ENCODE results near the gene MTOR. TPM values are rescaled to one million over a fixed set of nuclear protein-coding genes. Genes with fewer than 3 reads are reported as not detected.
"Not testable (repeated sequence)": the region's sequence is repeated elsewhere in the genome, so short reads cannot be mapped to it uniquely, and the experiment has no call there.

The MTOR gene
- total RNA-seq, 1 donor from 2014 or later, result 25.1 TPM

- peaks cover 27 to 37% (median 37%) of the 10 kb centered on the region in 3 donors for H3K36me3 ChIP-seq (ENCODE audit: control insufficient read depth in 3 of 3, insufficient read depth in 3 of 3, low read length in 3 of 3)
- not testable (repeated sequence) for H3K9me3 ChIP-seq (ENCODE audit: control insufficient read depth in 3 of 3, low read length in 3 of 3)
These were observed 198.3 kb downstream of the MTOR start for GRCh38 chr1:11063937-11064537.

GRCh38 chr1:11062965-11063401 lies 199.4 kb downstream of the MTOR start:
- Histone ChIP-seq H3K4me3 (ENCODE audit: low read length in 3 of 3) (no peak overlapping the region), H3K9ac (ENCODE audit: low read depth in 1 of 3, low read length in 3 of 3) (no peak overlapping the region), H3K36me3 (ENCODE audit: control insufficient read depth in 3 of 3, insufficient read depth in 3 of 3, low read length in 3 of 3) (peaks cover 17 to 27% (median 26%) of the 10 kb centered on the region in 3 donors), H3K4me1 (ENCODE audit: control insufficient read depth in 3 of 3, insufficient read depth in 3 of 3, low read length in 3 of 3) (peaks cover 14 to 23% (median 16%) of the 10 kb centered on the region in 3 donors), H3K27ac (ENCODE audit: low read depth, low read length) (no peak overlapping the region), H3K27me3 (ENCODE audit: control insufficient read depth in 3 of 3, insufficient read depth in 3 of 3, low read length in 3 of 3) (no peaks in the 10 kb centered on the region), H3K9me3 (ENCODE audit: control insufficient read depth in 3 of 3, low read length in 3 of 3) (no peaks in the 10 kb centered on the region)

More at GRCh38 chr1:11063937-11064537, 198.3 kb downstream of the MTOR start:
- not testable (repeated sequence) for H3K27me3 ChIP-seq (ENCODE audit: control insufficient read depth in 3 of 3, insufficient read depth in 3 of 3, low read length in 3 of 3); H3K4me3 ChIP-seq (ENCODE audit: low read length in 3 of 3); H3K9ac ChIP-seq (ENCODE audit: low read depth in 1 of 3, low read length in 3 of 3); H3K27ac ChIP-seq (ENCODE audit: low read depth, low read length)
- peaks cover 8 to 17% (median 10%) of the 10 kb centered on the region in 3 donors for H3K4me1 ChIP-seq (ENCODE audit: control insufficient read depth in 3 of 3, insufficient read depth in 3 of 3, low read length in 3 of 3)

- Histone ChIP-seq H3K9ac (ENCODE audit: low read depth in 1 of 3, low read length in 3 of 3) (peak overlapping the region in 1 of 3 donors; percentile 28), H3K4me1 (ENCODE audit: control insufficient read depth in 3 of 3, insufficient read depth in 3 of 3, low read length in 3 of 3) (peaks cover 14 to 23% (median 16%) of the 10 kb centered on the region in 3 donors), H3K27me3 (ENCODE audit: control insufficient read depth in 3 of 3, insufficient read depth in 3 of 3, low read length in 3 of 3) (no peaks in the 10 kb centered on the region), H3K4me3 (ENCODE audit: low read length in 3 of 3) (no peak overlapping the region), H3K9me3 (ENCODE audit: control insufficient read depth in 3 of 3, low read length in 3 of 3) (no peaks in the 10 kb centered on the region), H3K27ac (ENCODE audit: low read depth, low read length) (no peak overlapping the region), H3K36me3 (ENCODE audit: control insufficient read depth in 3 of 3, insufficient read depth in 3 of 3, low read length in 3 of 3) (peaks cover 15 to 22% (median 21%) of the 10 kb centered on the region in 3 donors)
These were observed 200.5 kb downstream of the MTOR start for GRCh38 chr1:11061652-11062365.

DNA sequence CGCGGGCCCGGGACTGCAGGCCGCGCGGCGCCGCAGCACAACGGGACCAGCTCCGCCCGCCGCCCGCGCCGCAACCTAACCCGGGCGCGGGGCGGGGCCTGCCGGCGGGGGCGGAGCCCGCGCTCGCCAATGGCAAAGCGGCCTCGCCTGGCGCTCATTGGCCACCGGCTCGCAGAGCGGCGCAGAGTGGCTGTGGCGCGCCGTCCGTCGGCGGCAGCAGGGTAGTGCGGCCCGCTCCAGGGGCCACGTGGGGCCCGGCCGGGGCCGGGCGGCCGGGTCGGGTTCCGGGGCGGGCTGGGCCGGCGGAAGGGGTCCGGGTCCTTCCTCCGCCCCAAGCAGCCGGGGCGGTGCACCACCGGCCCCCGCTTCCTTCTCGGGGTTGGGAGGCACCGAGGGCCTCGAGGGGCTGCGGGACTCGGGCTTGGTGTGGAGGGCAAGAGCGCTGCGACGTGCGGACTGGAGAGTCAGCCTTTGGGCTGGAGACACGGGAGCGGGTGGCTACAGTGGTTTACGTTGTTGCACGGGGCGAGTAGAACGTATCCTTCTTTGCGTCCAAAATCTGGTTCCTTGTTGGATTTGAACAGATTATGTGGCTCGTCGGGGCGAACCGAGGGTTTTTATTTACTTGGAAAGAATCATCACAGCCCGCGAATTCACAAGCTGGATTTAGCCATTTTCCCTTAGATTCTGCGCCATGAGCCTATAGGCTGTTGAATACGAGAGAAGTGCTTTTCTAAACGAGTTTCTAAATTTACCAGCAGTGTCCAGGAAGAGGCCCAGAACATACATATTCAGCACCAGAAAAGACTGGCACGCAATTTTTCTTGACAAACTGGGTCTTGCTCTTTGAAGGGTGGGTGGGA lies 202.2 kb downstream of the MTOR start, which contains the start of gene SRM:
Gene SRM (minus strand): TSS at position 51 of the 863 bp plus-strand sequence. CDS start 75 bp downstream, outside the sequence.
- H3K27ac ChIP-seq (ENCODE audit: low read depth, low read length), result peak within 1 kb of the TSS; percentile 50
- H3K9ac ChIP-seq (ENCODE audit: low read depth in 1 of 3, low read length in 3 of 3), result peak within 1 kb of the TSS; percentile 82 to 91 (median 86)
- peaks cover 14 to 23% (median 16%) of the 10 kb centered on the region in 3 donors for H3K4me1 ChIP-seq (ENCODE audit: control insufficient read depth in 3 of 3, insufficient read depth in 3 of 3, low read length in 3 of 3)
- H3K27me3 ChIP-seq (ENCODE audit: control insufficient read depth in 3 of 3, insufficient read depth in 3 of 3, low read length in 3 of 3), result no peaks in the 10 kb centered on the region
- H3K36me3 ChIP-seq (ENCODE audit: control insufficient read depth in 3 of 3, insufficient read depth in 3 of 3, low read length in 3 of 3), result peaks cover 18 to 22% (median 18%) of the 10 kb centered on the region in 3 donors
- H3K9me3 ChIP-seq (ENCODE audit: control insufficient read depth in 3 of 3, low read length in 3 of 3), result no peaks in the 10 kb centered on the region
- H3K4me3 ChIP-seq (ENCODE audit: low read length in 3 of 3), result peak within 1 kb of the TSS; percentile 83 to 96 (median 95)

DNA sequence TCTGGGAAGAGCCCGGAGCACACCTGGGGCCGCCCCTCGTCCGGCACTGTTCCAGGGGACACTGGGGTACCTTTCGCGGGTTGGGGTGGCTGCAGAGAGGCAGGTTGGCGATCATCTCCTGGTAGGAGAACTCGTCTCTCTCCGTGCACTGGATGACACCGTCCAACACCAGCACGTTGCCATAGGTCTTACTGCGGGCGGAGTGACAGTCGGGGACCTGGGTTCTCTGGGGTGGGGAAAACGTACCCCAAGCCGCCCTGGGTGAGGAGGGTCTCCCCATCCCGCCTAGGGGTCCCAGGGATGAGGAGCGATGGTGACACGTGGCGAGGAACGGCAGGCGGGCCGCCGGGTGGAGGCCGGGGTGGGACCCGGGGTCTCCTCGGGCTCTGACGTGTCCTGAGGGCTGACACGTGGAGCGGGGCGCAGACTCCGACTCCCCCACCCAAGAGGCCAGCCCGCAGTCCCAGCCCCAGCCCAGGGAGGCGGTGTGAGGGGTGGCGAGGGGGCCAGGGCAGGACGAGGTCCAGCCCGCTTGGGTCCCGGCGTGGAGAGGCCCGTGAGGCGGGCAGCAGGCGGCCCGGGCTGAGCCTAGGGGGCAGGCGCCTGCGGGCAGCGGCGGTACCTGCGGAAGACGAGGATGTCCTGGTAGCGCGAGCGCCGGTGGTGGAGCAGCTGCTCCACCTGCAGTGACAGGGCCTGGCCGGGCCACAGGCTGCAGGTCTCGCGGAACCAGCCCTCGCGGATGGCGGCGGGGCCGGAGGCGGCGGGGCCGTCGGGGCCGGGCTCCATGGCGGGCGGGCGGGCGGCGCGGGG lies 203.0 kb downstream of the MTOR start:
- H3K27ac ChIP-seq (ENCODE audit: low read depth, low read length), result no peak overlapping the region

DNA sequence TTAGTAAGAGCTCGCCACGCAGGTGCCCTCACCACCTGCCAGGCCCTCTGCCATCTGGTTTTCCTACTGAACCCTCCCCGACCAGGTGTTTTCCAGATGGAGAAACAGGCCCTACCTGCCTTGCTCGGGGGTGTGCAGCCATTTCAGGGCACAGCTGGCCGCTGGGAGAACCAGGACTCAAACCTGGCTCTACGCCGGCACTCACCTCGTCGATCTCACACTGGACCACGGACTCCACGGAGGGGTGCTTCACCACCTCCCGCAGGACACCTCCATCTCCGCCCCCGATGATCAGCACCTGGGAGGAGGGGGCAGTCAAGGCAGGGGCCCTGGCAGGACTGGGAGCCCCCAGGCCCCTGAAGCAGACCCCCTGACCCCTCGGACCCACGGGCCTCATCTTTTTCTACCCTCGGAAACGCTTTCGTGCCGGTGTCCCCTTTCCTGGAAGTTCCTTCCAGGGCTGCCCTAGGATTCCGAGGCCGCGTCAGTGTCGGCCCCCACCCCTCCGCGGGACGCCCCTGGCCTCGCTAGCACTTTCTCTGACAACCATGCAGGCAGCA lies 203.7 kb downstream of the MTOR start:
- Histone ChIP-seq H3K27me3 (ENCODE audit: control insufficient read depth in 3 of 3, insufficient read depth in 3 of 3, low read length in 3 of 3) (no peaks in the 10 kb centered on the region), H3K36me3 (ENCODE audit: control insufficient read depth in 3 of 3, insufficient read depth in 3 of 3, low read length in 3 of 3) (peaks cover 15 to 19% (median 17%) of the 10 kb centered on the region in 3 donors), H3K4me3 (ENCODE audit: low read length in 3 of 3) (peak overlapping the region; percentile 70 to 83 (median 82)), H3K9me3 (ENCODE audit: control insufficient read depth in 3 of 3, low read length in 3 of 3) (no peaks in the 10 kb centered on the region), H3K9ac (ENCODE audit: low read depth in 1 of 3, low read length in 3 of 3) (peak overlapping the region; percentile 77 to 91 (median 82)), H3K27ac (ENCODE audit: low read depth, low read length) (no peak overlapping the region), H3K4me1 (ENCODE audit: control insufficient read depth in 3 of 3, insufficient read depth in 3 of 3, low read length in 3 of 3) (peaks cover 14 to 23% (median 16%) of the 10 kb centered on the region in 3 donors)

More for the DNA sequence above, 203.0 kb downstream of the MTOR start:
- H3K4me3 ChIP-seq (ENCODE audit: low read length in 3 of 3), result peak overlapping the region; percentile 70 to 83 (median 82)
- peaks cover 14 to 23% (median 16%) of the 10 kb centered on the region in 3 donors for H3K4me1 ChIP-seq (ENCODE audit: control insufficient read depth in 3 of 3, insufficient read depth in 3 of 3, low read length in 3 of 3)
- peak overlapping the region; percentile 77 to 91 (median 82) for H3K9ac ChIP-seq (ENCODE audit: low read depth in 1 of 3, low read length in 3 of 3)
- H3K36me3 ChIP-seq (ENCODE audit: control insufficient read depth in 3 of 3, insufficient read depth in 3 of 3, low read length in 3 of 3), result peaks cover 15 to 17% (median 17%) of the 10 kb centered on the region in 3 donors
- no peaks in the 10 kb centered on the region for H3K27me3 ChIP-seq (ENCODE audit: control insufficient read depth in 3 of 3, insufficient read depth in 3 of 3, low read length in 3 of 3)
- H3K9me3 ChIP-seq (ENCODE audit: control insufficient read depth in 3 of 3, low read length in 3 of 3), result no peaks in the 10 kb centered on the region

DNA sequence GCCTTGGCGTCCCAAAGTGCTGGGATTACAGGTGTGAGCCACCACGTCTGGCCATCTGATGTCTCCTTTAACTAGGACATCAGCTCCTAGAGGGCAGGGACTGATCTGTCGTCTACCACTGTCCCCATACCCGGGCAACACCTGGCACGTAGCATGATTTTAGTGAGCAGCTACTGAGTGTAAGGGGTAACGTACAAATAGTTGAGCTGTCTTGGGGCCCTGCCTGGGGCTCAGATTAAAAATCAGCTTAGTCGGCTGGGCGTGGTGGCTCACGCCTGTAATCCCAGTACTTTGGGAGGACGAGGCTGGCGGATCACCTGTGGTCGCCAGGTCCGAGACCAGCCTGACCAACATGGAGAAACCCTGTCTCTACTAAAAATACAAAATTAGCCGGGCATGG lies 204.3 kb downstream of the MTOR start:
- Histone ChIP-seq H3K27me3 (ENCODE audit: control insufficient read depth in 3 of 3, insufficient read depth in 3 of 3, low read length in 3 of 3) (no peaks in the 10 kb centered on the region), H3K4me1 (ENCODE audit: control insufficient read depth in 3 of 3, insufficient read depth in 3 of 3, low read length in 3 of 3) (peaks cover 14 to 25% (median 19%) of the 10 kb centered on the region in 3 donors), H3K9me3 (ENCODE audit: control insufficient read depth in 3 of 3, low read length in 3 of 3) (no peaks in the 10 kb centered on the region), H3K4me3 (ENCODE audit: low read length in 3 of 3) (no peak overlapping the region), H3K36me3 (ENCODE audit: control insufficient read depth in 3 of 3, insufficient read depth in 3 of 3, low read length in 3 of 3) (peaks cover 14 to 19% (median 15%) of the 10 kb centered on the region in 3 donors), H3K9ac (ENCODE audit: low read depth in 1 of 3, low read length in 3 of 3) (no peak overlapping the region), H3K27ac (ENCODE audit: low read depth, low read length) (no peak overlapping the region)

GRCh38 chr1:11057477-11057876 lies 204.9 kb downstream of the MTOR start:
- peaks cover 0 to 3% (median 0%) of the 10 kb centered on the region in 3 donors for H3K27me3 ChIP-seq (ENCODE audit: control insufficient read depth in 3 of 3, insufficient read depth in 3 of 3, low read length in 3 of 3)
- H3K9ac ChIP-seq (ENCODE audit: low read depth in 1 of 3, low read length in 3 of 3), result no peak overlapping the region
- H3K4me3 ChIP-seq (ENCODE audit: low read length in 3 of 3), result no peak overlapping the region
- H3K9me3 ChIP-seq (ENCODE audit: control insufficient read depth in 3 of 3, low read length in 3 of 3), result no peaks in the 10 kb centered on the region
- H3K36me3 ChIP-seq (ENCODE audit: control insufficient read depth in 3 of 3, insufficient read depth in 3 of 3, low read length in 3 of 3), result peaks cover 13 to 19% (median 15%) of the 10 kb centered on the region in 3 donors
- H3K27ac ChIP-seq (ENCODE audit: low read depth, low read length), result no peak overlapping the region
- H3K4me1 ChIP-seq (ENCODE audit: control insufficient read depth in 3 of 3, insufficient read depth in 3 of 3, low read length in 3 of 3), result peaks cover 14 to 28% (median 23%) of the 10 kb centered on the region in 3 donors
